K562 (cell line): ENCODE data around the gene HMGA1. TPM values are rescaled to one million over a fixed set of nuclear protein-coding genes. Genes with fewer than 3 reads are reported as not detected.

ENCODE experiments used
- ATAC-seq: fragments of 200-7000 bp; cut with Tn5 transposase; 3 replicates; pipeline ENCODE4 v1.9.1; 2020; ENCODE audit warnings: moderate library complexity
- BruUV-seq: library from RNA; stranded (reverse); fragments of 400-500 nt; replicated peaks from 2 replicates; lab custom pipeline; 2021; lab: Mats Ljungman, UMichigan
- CTCF ChIA-PET: fragments of 300-600 bp; formaldehyde crosslinking; extraction: SDS; loops from one replicate; lab custom pipeline; 2021; ENCODE audit warnings: low intra/inter-chr PET ratio; lab: Yijun Ruan, JAX
- POLR2A ChIA-PET: fragments of 300-600, 350-650 bp; sonication (Branson Sonifier 250); formaldehyde crosslinking; extraction: SDS; loops from one replicate; lab custom pipeline; 2021; ENCODE audit warnings: antibody characterized with exemption, inconsistent platforms; lab: Yijun Ruan, JAX
- DNase-seq, 4 experiments: peaks; one replicate each; pipeline versions ENCODE4 v3.0.0 to v3.0.0-alpha.2; 2011 to 2018; ENCODE audit warnings: low spot score in 3 of 4, mixed read lengths in 3 of 4; ENCODE audit errors: extremely low read depth in 1 of 4
- FAIRE-seq: peaks from 2 replicates; lab custom pipeline; 2011; peaks lifted over from hg19 to GRCh38; lab: Jason Lieb, UNC
- H2AFZ ChIP-seq: 2 replicates; pipeline ENCODE4 v1.6.0; 2011; ENCODE audit warnings: low read depth, low read length, control low read depth, inconsistent platforms
- H3K27ac ChIP-seq: fragments of 200-600 bp; 3 replicates; pipeline ENCODE4 v1.8.0; 2011; ENCODE audit warnings: low read depth, mild to moderate bottlenecking, control low read depth, inconsistent platforms, low read length, moderate library complexity, mixed read lengths; ENCODE audit errors: extremely low read depth
- H3K27me3 ChIP-seq, 2 experiments: fragments of 300-600 bp in 1 of 2; 2 replicates in 1 of 2; 3 replicates in 1 of 2; pipeline versions ENCODE4 v1.6.0 to v1.8.0; 2011; ENCODE audit warnings: inconsistent platforms in 2 of 2, low read length in 2 of 2, mild to moderate bottlenecking in 1 of 2, mixed read lengths in 1 of 2, moderate library complexity in 1 of 2; ENCODE audit not compliant: control insufficient read depth in 2 of 2, insufficient read depth in 2 of 2
- H3K36me3 ChIP-seq: fragments of 300-600 bp; 3 replicates; pipeline ENCODE4 v1.8.0; 2011; ENCODE audit warnings: mild to moderate bottlenecking, low read length, inconsistent platforms; ENCODE audit not compliant: control insufficient read depth, insufficient read depth
- H3K4me1 ChIP-seq, 2 experiments: fragments of 200-600 bp in 1 of 2; replicated peaks in 1 of 2; 2 replicates in 1 of 2; 3 replicates in 1 of 2; pipeline versions ENCODE4 v1.5.1 to v1.8.0; 2011; ENCODE audit warnings: inconsistent platforms in 2 of 2, low read length in 2 of 2, mild to moderate bottlenecking in 1 of 2, mixed read lengths in 1 of 2, moderate library complexity in 1 of 2; ENCODE audit not compliant: control insufficient read depth in 2 of 2, insufficient read depth in 2 of 2
- H3K4me2 ChIP-seq: 2 replicates; pipeline ENCODE4 v1.6.1; 2011; ENCODE audit warnings: low read length, control low read depth, inconsistent platforms, mixed read lengths; ENCODE audit not compliant: insufficient read depth
- H3K4me3 ChIP-seq: fragments of 200-600 bp; sonication (generic), shearing (Covaris generic); 2 replicates; pipeline ENCODE4 v1.5.1; 2016; ENCODE audit warnings: control low read depth, inconsistent platforms
- H3K79me2 ChIP-seq: fragments of 200-600 bp; 3 replicates; pipeline ENCODE4 v1.8.0; 2011; ENCODE audit warnings: low read length, inconsistent platforms; ENCODE audit not compliant: control insufficient read depth, insufficient read depth
- H3K9ac ChIP-seq, 2 experiments: 2 replicates each; pipeline versions ENCODE4 v1.6.0 to v1.6.1; 2011; ENCODE audit warnings: low read depth in 2 of 2, low read length in 2 of 2, control low read depth in 1 of 2, inconsistent platforms in 1 of 2, mild to moderate bottlenecking in 1 of 2, mixed read lengths in 1 of 2; ENCODE audit not compliant: insufficient read depth in 1 of 2
- H3K9me1 ChIP-seq: one replicate; pipeline ENCODE4 v1.6.0; 2011; ENCODE audit warnings: inconsistent platforms, mild to moderate bottlenecking, low read length, moderate library complexity; ENCODE audit not compliant: control insufficient read depth, insufficient read depth
- H3K9me3 ChIP-seq: replicated peaks from 2 replicates; pipeline ENCODE4 v1.5.1; 2011; ENCODE audit warnings: low read depth, low read length, inconsistent platforms; ENCODE audit not compliant: control insufficient read depth, insufficient read depth
- H4K20me1 ChIP-seq: replicated peaks from 2 replicates; pipeline ENCODE4 v1.6.1; 2011; ENCODE audit warnings: low read length, inconsistent platforms, mixed read lengths; ENCODE audit not compliant: control insufficient read depth, insufficient read depth
- CGGBP1 ChIP-seq: fragments of 250-450 bp; sonication (Bioruptor Pico); IDR thresholded peaks from 2 replicates; pipeline ENCODE4 v1.9.0; 2021; ENCODE audit warnings: mild to moderate bottlenecking
- MIER1 ChIP-seq: fragments of 450-650 bp; IDR thresholded peaks from 2 replicates; pipeline ENCODE4 v1.6.1; 2016; ENCODE audit warnings: antibody characterized with exemption, mild to moderate bottlenecking, low read depth
- MYNN ChIP-seq, 2 experiments: sonication (generic); formaldehyde crosslinking in 1 of 2; IDR thresholded peaks; 2 replicates each; pipeline versions ENCODE4 v1.5.0 to v1.6.1; 2016 to 2020; ENCODE audit warnings: antibody characterized with exemption in 1 of 2, missing genetic modification reagents in 1 of 2
- POLR2G ChIP-seq: fragments of 200-400 bp; formaldehyde crosslinking; IDR thresholded peaks from 2 replicates; pipeline ENCODE4 v1.6.1; 2017; ENCODE audit warnings: low read depth, mild to moderate bottlenecking, antibody characterized with exemption, low read length, moderate library complexity
- PRMT5 ChIP-seq: sonication (generic); formaldehyde crosslinking; IDR thresholded peaks from 2 replicates; pipeline ENCODE4 v1.5.0; 2020; ENCODE audit warnings: missing genetic modification reagents
- RCOR1 ChIP-seq, 2 experiments: IDR thresholded peaks; 2 replicates each; pipeline ENCODE4 v1.6.1; 2012; ENCODE audit warnings: low read depth in 2 of 2, low read length in 2 of 2, borderline replicate concordance in 1 of 2, improper control_type of control experiment in 1 of 2
- RFX1 ChIP-seq: fragments of 450-650 bp; IDR thresholded peaks from 2 replicates; pipeline ENCODE4 v1.6.1; 2016; ENCODE audit warnings: mild to moderate bottlenecking, moderate library complexity
- RFX7 ChIP-seq: fragments of 250-450 bp; sonication (Bioruptor Pico); IDR thresholded peaks from 2 replicates; pipeline ENCODE4 v1.5.1; 2021; ENCODE audit warnings: mild to moderate bottlenecking
- RHOXF2B ChIP-seq: fragments of 250-450 bp; sonication (Bioruptor Pico); conservative IDR thresholded peaks from 2 replicates; pipeline ENCODE4 v1.5.1; 2021
- STAG1 ChIP-seq: sonication (generic); formaldehyde crosslinking; IDR thresholded peaks from 2 replicates; pipeline ENCODE4 v1.5.0; 2020; ENCODE audit warnings: missing genetic modification reagents, borderline replicate concordance
- ZBTB2 ChIP-seq: fragments of 450-650 bp; IDR thresholded peaks from 2 replicates; pipeline ENCODE4 v1.6.1; 2016; ENCODE audit warnings: antibody characterized with exemption
- ZNF212 ChIP-seq: fragments of 450-650 bp; formaldehyde crosslinking; IDR thresholded peaks from 2 replicates; pipeline ENCODE4 v1.4.0; 2020; ENCODE audit warnings: mild to moderate bottlenecking
- ZNF318 ChIP-seq, 2 experiments: fragments of 450-650 bp; IDR thresholded peaks; 2 replicates each; pipeline ENCODE4 v1.6.1; 2016; ENCODE audit warnings: mild to moderate bottlenecking in 2 of 2, borderline replicate concordance in 1 of 2, low read depth in 1 of 2, moderate library complexity in 1 of 2
- WGBS: fragments of 100-300 bp; shearing (Covaris generic); methylation state at CpG from one replicate; pipeline ENCODE4 v1.1.6; 2016; ENCODE audit warnings: low coverage, mixed read lengths; ENCODE audit not compliant: insufficient coverage; ENCODE audit errors: missing lambda C conversion rate; 5-methylcytosine and 5-hydroxymethylcytosine counted together
- in situ Hi-C: fragments of 300-500 bp; cut with MboI; formaldehyde crosslinking; loops from 4 replicates; pipeline ENCODE4 v1.15.0; 2018; ENCODE audit warnings: inconsistent platforms, mixed read lengths
- intact Hi-C: fragments of 100-400 bp; cut with micrococcal nuclease; formaldehyde crosslinking; loops from 2 replicates; pipeline ENCODE4 v1.14.2; 2022
- polyA plus RNA-seq, 8 experiments: library from polyadenylated mRNA; depleted of rRNA in 4 of 8; stranded (reverse) in 5 of 8; unstranded in 3 of 8; fragments of >200 nt; fragmentation: Nextera tagmentation in 2 of 8; fragmentation: Illumina TruSeq in 1 of 8; extraction: Ambion mirVana in 2 of 8; extraction: Trizol in 1 of 8; gene quantifications; 2 replicates each; pipeline versions ENCODE4 v1.2.1 to v1.2.3, GENCODE V29; 2011 to 2014; ENCODE audit warnings: inconsistent platforms in 1 of 8, missing spikeins in 1 of 8
- total RNA-seq, 7 experiments: library from RNA; depleted of rRNA in 6 of 7; stranded (reverse); fragments of >200 nt in 6 of 7; fragmentation: Illumina TruSeq in 2 of 7; extraction: Trizol in 2 of 7; gene quantifications; 2 replicates each; pipeline versions ENCODE4 v1.2.1 to v1.2.3, GENCODE V29; 2011 to 2021; ENCODE audit warnings: low replicate concordance in 1 of 7

HMGA1 gene
- total and polyA plus RNA-seq, 9 of the 15 experiments (the other 6 are each of a cell fraction or from before 2014, with no cell fraction given), result 27.8 to 1,947 (median 594) TPM

GRCh38 chr6:34289137-34289536 is 52.5 kb downstream of the HMGA1 start:
- BruUV-seq, result no TSS peak
- in situ Hi-C loops, result no loop called here
- Histone ChIP-seq H3K4me2 (no peak overlapping the region), H3K9ac (peak overlapping the region in 1 of 2 experiments; percentile 16; a peak in 1 of 4 replicates), H3K27me3 (no peaks in the 10 kb centered on the region), H3K79me2 (peaks cover 4% of the 10 kb centered on the region; the same call in 1 of the 3 replicates), H3K4me3 (no peak overlapping the region), H2AFZ (no peak overlapping the region), H3K9me3 (no peaks in the 10 kb centered on the region), H3K36me3 (peaks cover 79% of the 10 kb centered on the region), H3K27ac (no peak overlapping the region), H3K9me1 (no peaks in the 10 kb centered on the region), H3K4me1 (peaks cover 3 to 21% of the 10 kb centered on the region in 2 experiments; a peak in 4 of 5 replicates), H4K20me1 (no peaks in the 10 kb centered on the region)
- no peak for ATAC-seq
- whole genome bisulfite sequencing, result 92% methylated on average over 11 of the region's 11 CpGs
- CTCF ChIA-PET, result no interaction called here
- intact Hi-C loops, result no loop called here
- POLR2A ChIA-PET, result interaction anchor here (0.7 to 1.5 kb wide), 5 partner anchors 9 to 16 kb away, joined by 3 to 5 read pairs (median 3); no protein-coding TSS in a partner anchor
- no peak for DNase-seq
- no peak for FAIRE-seq
- TF ChIP-seq RFX7 (CRISPR knock-in tag) (no peak), ZNF212 (CRISPR knock-in tag) (no peak), PRMT5 (CRISPR knock-in tag) (no peak), RHOXF2B (no peak), RCOR1 (IDR thresholded peaks at IDR 0.05; ENCODE audit: borderline replicate concordance in 1 of 2, low read depth in 2 of 2, low read length in 2 of 2) (no peak), POLR2G (0 out of 2 replicates have a peak, but pooled peaks have one; percentile 15), RFX1 (no peak), ZNF318 (IDR thresholded peaks at IDR 0.05; ENCODE audit: borderline replicate concordance in 1 of 2, low read depth in 1 of 2) (no peak), ZBTB2 (no peak), MYNN (IDR thresholded peaks at IDR 0.05) (no peak), MYNN (CRISPR knock-in tag; IDR thresholded peaks at IDR 0.05) (no peak), CGGBP1 (CRISPR knock-in tag) (no peak), STAG1 (CRISPR knock-in tag) (0 out of 2 replicates have a peak, but pooled peaks have one; percentile 9), MIER1 (no peak)
